Fibroblast of lung (primary cell): ENCODE results near the gene CHST11. TPM values are rescaled to one million over a fixed set of nuclear protein-coding genes. Genes with fewer than 3 reads are reported as not detected.

Experiments
- DNase-seq, 2 donors: peaks; one replicate each; pipeline versions ENCODE4 v3.0.0 to v3.0.0-alpha.2; 2010; ENCODE audit warnings: low read depth in 2 of 2
- H2AFZ ChIP-seq: 2 replicates; pipeline ENCODE4 v1.5.1; 2012; ENCODE audit warnings: low read length, control low read depth, inconsistent platforms
- H3K27ac ChIP-seq: 2 replicates; pipeline ENCODE4 v1.5.1; 2011; ENCODE audit warnings: low read length, control low read depth; ENCODE audit not compliant: insufficient read depth
- H3K27me3 ChIP-seq: 2 replicates; pipeline ENCODE4 v1.5.1; 2011; ENCODE audit warnings: mild to moderate bottlenecking, low read length; ENCODE audit not compliant: control insufficient read depth, insufficient read depth
- H3K36me3 ChIP-seq: 2 replicates; pipeline ENCODE4 v1.5.1; 2011; ENCODE audit warnings: low read length; ENCODE audit not compliant: control insufficient read depth, insufficient read depth
- H3K4me1 ChIP-seq: 2 replicates; pipeline ENCODE4 v1.5.1; 2011; ENCODE audit warnings: low read length; ENCODE audit not compliant: control insufficient read depth, insufficient read depth; ENCODE audit errors: extremely low read depth
- H3K4me2 ChIP-seq: 2 replicates; pipeline ENCODE4 v1.5.1; 2011; ENCODE audit warnings: low read length, control low read depth; ENCODE audit not compliant: insufficient read depth; ENCODE audit errors: extremely low read depth
- H3K4me3 ChIP-seq, 4 experiments: fragments of 200-600 bp in 1 of 4; sonication (generic) in 1 of 4; replicated peaks in 1 of 4; 2 replicates each; pipeline ENCODE4 v1.5.1; 2011 to 2016; ENCODE audit warnings: low read length in 4 of 4, low read depth in 3 of 4, mild to moderate bottlenecking in 3 of 4, control low read depth in 2 of 4, inconsistent platforms in 1 of 4, mixed read lengths in 1 of 4; ENCODE audit not compliant: insufficient read depth in 1 of 4; ENCODE audit errors: control extremely low read depth in 1 of 4
- H3K79me2 ChIP-seq: 2 replicates; pipeline ENCODE4 v1.5.1; 2012; ENCODE audit warnings: mild to moderate bottlenecking, low read length, inconsistent platforms; ENCODE audit not compliant: control insufficient read depth, insufficient read depth
- H3K9ac ChIP-seq: 2 replicates; pipeline ENCODE4 v1.5.1; 2011; ENCODE audit warnings: mild to moderate bottlenecking, low read length, control low read depth; ENCODE audit not compliant: insufficient read depth
- H3K9me3 ChIP-seq: 2 replicates; pipeline ENCODE4 v1.5.1; 2012; ENCODE audit warnings: low read depth, low read length; ENCODE audit not compliant: control insufficient read depth, insufficient read depth
- H4K20me1 ChIP-seq: 2 replicates; pipeline ENCODE4 v1.5.1; 2011; ENCODE audit warnings: low read length; ENCODE audit not compliant: control insufficient read depth, insufficient read depth; ENCODE audit errors: extremely low read depth
- CTCF ChIP-seq, 2 donors: IDR thresholded peaks in 1 of 2; conservative IDR thresholded peaks in 1 of 2; 1 replicate in 1 of 2; 2 replicates in 1 of 2; pipeline ENCODE4 v1.5.1; 2011 to 2012; ENCODE audit warnings: low read length in 2 of 2, control low read depth in 1 of 2, inconsistent platforms in 1 of 2, low read depth in 1 of 2, mild to moderate bottlenecking in 1 of 2
- EZH2 ChIP-seq: IDR thresholded peaks from 2 replicates; pipeline ENCODE4 v1.5.1; 2012; ENCODE audit warnings: low read length, control low read depth, mild to moderate bottlenecking; ENCODE audit errors: missing control alignments
- polyA plus RNA-seq, 2 donors: library from polyadenylated mRNA; depleted of rRNA in 1 of 2; stranded (reverse) in 1 of 2; unstranded in 1 of 2; fragments of >200 nt; gene quantifications; 2 replicates each; pipeline ENCODE4 v1.2.1, GENCODE V29; 2011 to 2012; ENCODE audit warnings: missing spikeins in 1 of 2
- total RNA-seq: library from RNA; depleted of rRNA; stranded (reverse); fragments of >200 nt; gene quantifications from 2 replicates; pipeline ENCODE4 v1.2.1, GENCODE V29; 2014

The CHST11 gene
- total and polyA plus RNA-seq, 2 donors (not counting 1 experiment from before 2014, with no cell fraction given) = 3.5 to 9.1 TPM

- Histone ChIP-seq H3K9me3 (no peaks in the 10 kb centered on the region), H4K20me1 (no peaks in the 10 kb centered on the region), H3K4me2 (no peak overlapping the region), H3K9ac (no peak overlapping the region), H3K4me3 (no peak overlapping the region), H2AFZ (no peak overlapping the region), H3K4me1 (no peaks in the 10 kb centered on the region), H3K36me3 (no peaks in the 10 kb centered on the region), H3K27ac (no peak overlapping the region), H3K27me3 (no peaks in the 10 kb centered on the region), H3K79me2 (no peaks in the 10 kb centered on the region)
- DNase-seq = no peak
- TF ChIP-seq CTCF (conservative IDR thresholded peaks at IDR 0.05 in 1 of 2, IDR thresholded peaks at IDR 0.05 in 1 of 2; ENCODE audit: low read depth in 1 of 2, low read length in 2 of 2) (no peak), EZH2 (no peak)
These were observed 111.2 kb downstream of the CHST11 start for GRCh38 chr12:104567832-104568486.

GRCh38 chr12:104568487-104568868, 111.7 kb downstream of the CHST11 start:
- H3K27me3 ChIP-seq = no peaks in the 10 kb centered on the region
- no peak overlapping the region for H3K4me3 ChIP-seq
- H3K9me3 ChIP-seq = no peaks in the 10 kb centered on the region
- H3K4me1 ChIP-seq = no peaks in the 10 kb centered on the region
- no peaks in the 10 kb centered on the region for H4K20me1 ChIP-seq
- H3K36me3 ChIP-seq = no peaks in the 10 kb centered on the region
- no peak for DNase-seq
- no peak overlapping the region for H3K4me2 ChIP-seq
- no peak overlapping the region for H3K27ac ChIP-seq
- no peak overlapping the region for H2AFZ ChIP-seq
- no peaks in the 10 kb centered on the region for H3K79me2 ChIP-seq
- H3K9ac ChIP-seq = no peak overlapping the region
- no peak for TF ChIP-seq CTCF (conservative IDR thresholded peaks at IDR 0.05 in 1 of 2, IDR thresholded peaks at IDR 0.05 in 1 of 2; ENCODE audit: low read depth in 1 of 2, low read length in 2 of 2)
- TF ChIP-seq EZH2 = no peak

GRCh38 chr12:104568935-104569334, 112.2 kb downstream of the CHST11 start:
- no peaks in the 10 kb centered on the region for H3K36me3 ChIP-seq
- H3K27me3 ChIP-seq = no peaks in the 10 kb centered on the region
- no peak for DNase-seq
- no peak overlapping the region for H3K4me3 ChIP-seq
- H3K9ac ChIP-seq = no peak overlapping the region
- no peaks in the 10 kb centered on the region for H3K9me3 ChIP-seq
- H2AFZ ChIP-seq = no peak overlapping the region
- no peaks in the 10 kb centered on the region for H3K79me2 ChIP-seq
- no peak overlapping the region for H3K4me2 ChIP-seq
- H3K27ac ChIP-seq = no peak overlapping the region
- H4K20me1 ChIP-seq = no peaks in the 10 kb centered on the region
- TF ChIP-seq CTCF (conservative IDR thresholded peaks at IDR 0.05 in 1 of 2, IDR thresholded peaks at IDR 0.05 in 1 of 2; ENCODE audit: low read depth in 1 of 2, low read length in 2 of 2) (no peak), EZH2 (no peak)
- H3K4me1 ChIP-seq = no peaks in the 10 kb centered on the region
